ENCODE results near the gene BABAM2.

- TF ChIP-seq POLR2AphosphoS5 (IDR thresholded peaks at IDR 0.05) (no peak), CTCF (IDR thresholded peaks at IDR 0.05) (no peak), POLR2A (IDR thresholded peaks at IDR 0.05) (no peak), EP300 (IDR thresholded peaks at IDR 0.05) (no peak)
Observed at GRCh38 chr2:27889774-27890145, 769 bp upstream of the BABAM2 start.
